HG03571 (cell line): ENCODE data around the gene SOCS3.

ENCODE experiments used
- ATAC-seq: cut with Tn5 transposase; IDR thresholded peaks from one replicate; pipeline ENCODE4 v1.9.1; 2021; ENCODE audit not compliant: unreplicated experiment

The SOCS3 gene

DNA sequence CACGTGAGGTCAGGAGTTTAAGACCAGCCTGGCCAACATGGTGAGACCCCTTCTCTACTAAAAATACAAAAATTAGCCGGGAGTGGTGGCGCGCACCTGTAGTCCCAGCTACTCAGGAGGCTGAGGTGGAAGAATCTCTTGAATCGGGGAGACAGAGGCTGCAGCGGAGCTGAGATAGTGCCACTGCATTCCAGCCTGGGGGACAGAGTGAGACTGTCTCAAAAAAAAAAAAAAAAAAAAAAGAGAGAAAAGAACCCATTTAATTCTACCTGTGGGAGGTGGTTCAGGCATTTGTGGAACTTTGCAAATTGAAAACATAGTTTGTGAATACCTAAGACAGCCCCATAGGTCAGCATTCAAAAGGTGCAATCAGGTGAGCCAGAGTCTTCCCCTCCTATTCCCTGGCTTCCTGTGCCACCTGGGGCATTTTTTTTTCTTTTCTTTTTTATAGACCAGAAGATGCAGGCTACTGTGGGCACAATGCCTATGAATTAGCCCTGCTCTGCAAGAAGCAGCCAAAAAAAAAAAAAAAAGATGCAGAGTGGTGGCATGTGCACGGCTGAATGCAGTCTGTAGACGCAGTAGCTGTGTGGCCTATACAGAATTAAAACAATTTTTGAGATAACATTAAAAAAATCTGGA is 9.1 kb upstream of the SOCS3 start:
- no peak for ATAC-seq

- no peak for ATAC-seq
These were observed 8.5 kb upstream of the SOCS3 start for GRCh38 chr17:78368348-78368747.

- ATAC-seq, result no peak
These were observed 7.3 kb upstream of the SOCS3 start for GRCh38 chr17:78367193-78367592.

GRCh38 chr17:78366109-78366848 is 6.4 kb upstream of the SOCS3 start:
- ATAC-seq, result no peak

- no peak for ATAC-seq
These were observed 5.8 kb upstream of the SOCS3 start for GRCh38 chr17:78365561-78366108.

GRCh38 chr17:78364436-78365281 is 4.8 kb upstream of the SOCS3 start:
- ATAC-seq, result no peak

- no peak for ATAC-seq
These were observed 2.8 kb upstream of the SOCS3 start for GRCh38 chr17:78362671-78363070.

GRCh38 chr17:78362232-78362631 is 2.4 kb upstream of the SOCS3 start:
- ATAC-seq, result no peak

- ATAC-seq, result no peak
These were observed 1.4 kb upstream of the SOCS3 start for GRCh38 chr17:78361225-78361701.

- no peak for ATAC-seq
These were observed 721 bp upstream of the SOCS3 start for GRCh38 chr17:78360371-78361224.

- ATAC-seq, result no peak
These were observed 418 bp downstream of the SOCS3 start for GRCh38 chr17:78359321-78359996.

DNA sequence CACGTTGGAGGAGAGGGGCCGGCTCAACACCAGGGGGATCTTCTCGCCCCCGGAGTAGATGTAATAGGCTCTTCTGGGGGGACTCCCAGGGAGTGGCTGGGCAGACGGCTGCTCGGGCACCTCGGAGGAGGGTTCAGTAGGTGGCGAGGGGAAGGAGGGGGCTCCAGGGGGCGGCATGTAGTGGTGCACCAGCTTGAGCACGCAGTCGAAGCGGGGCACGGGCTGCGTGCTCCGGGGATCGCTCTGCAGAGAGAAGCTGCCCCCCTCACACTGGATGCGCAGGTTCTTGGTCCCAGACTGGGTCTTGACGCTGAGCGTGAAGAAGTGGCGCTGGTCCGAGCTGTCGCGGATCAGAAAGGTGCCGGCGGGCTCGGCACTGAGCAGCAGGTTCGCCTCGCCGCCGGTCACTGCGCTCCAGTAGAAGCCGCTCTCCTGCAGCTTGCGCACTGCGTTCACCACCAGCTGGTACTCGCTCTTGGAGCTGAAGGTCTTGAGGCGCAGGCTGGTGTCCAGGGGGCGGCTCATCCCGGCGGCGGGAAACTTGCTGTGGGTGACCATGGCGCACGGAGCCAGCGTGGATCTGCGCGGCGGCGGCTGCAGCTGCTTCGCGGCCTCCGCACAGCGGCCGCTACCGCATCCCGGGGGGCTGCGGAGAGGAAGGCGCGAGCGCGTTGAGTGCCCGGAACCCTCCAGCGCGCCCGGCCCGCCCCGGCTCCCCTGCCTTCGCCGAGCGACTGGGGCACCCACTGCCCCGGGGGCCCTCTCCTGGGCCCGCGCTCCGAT is 1.1 kb downstream of the SOCS3 start:
- no peak for ATAC-seq

DNA sequence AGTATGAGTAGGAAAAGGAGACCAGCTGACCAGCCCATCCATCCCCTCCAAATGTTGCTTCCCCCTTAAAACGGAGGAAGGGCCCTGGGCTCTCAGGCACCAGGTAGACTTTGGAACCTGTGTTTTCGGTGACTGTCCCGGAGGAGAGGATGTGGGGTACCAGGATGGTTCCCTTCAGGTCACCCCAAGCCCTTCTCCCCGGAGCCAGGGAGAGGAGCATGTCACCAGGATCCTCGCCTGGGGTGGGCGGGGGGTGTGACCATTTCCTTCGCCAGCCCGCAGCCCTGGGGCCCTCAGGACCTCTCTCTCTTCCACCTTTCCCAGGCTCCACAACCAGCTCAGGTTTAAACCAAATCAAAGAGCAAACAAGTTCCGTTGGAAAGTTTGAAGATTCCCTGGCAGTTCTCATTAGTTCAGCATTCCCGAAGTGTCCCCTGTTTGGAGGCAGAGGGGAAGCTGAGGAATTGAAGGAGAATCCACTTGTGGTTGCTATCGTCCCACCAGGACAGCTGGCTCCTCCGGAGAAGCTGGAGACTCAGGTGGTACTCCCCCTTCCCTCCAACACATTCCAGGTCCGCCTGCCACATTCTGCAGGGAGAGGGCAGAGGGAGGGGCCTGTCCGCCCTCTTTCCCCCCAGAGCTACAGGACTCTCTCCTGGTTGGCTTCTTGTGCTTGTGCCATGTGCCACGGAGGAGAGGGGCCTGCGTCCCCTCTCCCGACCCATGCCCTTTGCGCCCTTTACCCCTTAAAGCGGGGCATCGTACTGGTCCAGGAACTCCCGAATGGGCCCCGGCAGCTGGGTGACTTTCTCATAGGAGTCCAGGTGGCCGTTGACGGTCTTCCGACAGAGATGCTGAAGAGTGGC is 2.0 kb downstream of the SOCS3 start:
- ATAC-seq, result no peak

GRCh38 chr17:78357177-78357586 is 2.7 kb downstream of the SOCS3 start:
- ATAC-seq, result no peak

- peak; percentile 58 for ATAC-seq
These were observed 3.7 kb downstream of the SOCS3 start for GRCh38 chr17:78356101-78356713.

GRCh38 chr17:78355701-78356100 is 4.2 kb downstream of the SOCS3 start:
- no peak for ATAC-seq

- no peak for ATAC-seq
These were observed 4.7 kb downstream of the SOCS3 start for GRCh38 chr17:78355045-78355641.
